Keratinocyte (primary cell): ENCODE measurements around the gene UBE4B. TPM values are rescaled to one million over a fixed set of nuclear protein-coding genes. Genes with fewer than 3 reads are reported as not detected.
"Not testable (repeated sequence)": the region's sequence is repeated elsewhere in the genome, so short reads cannot be mapped to it uniquely, and the experiment has no call there.

Source experiments
- DNase-seq: peaks from one replicate; pipeline ENCODE4 v3.0.0-alpha.2; 2011; ENCODE audit warnings: low read depth, missing footprints, low spot score
- FAIRE-seq: peaks from 2 replicates; lab custom pipeline; 2011; peaks lifted over from hg19 to GRCh38; lab: Jason Lieb, UNC
- H2AFZ ChIP-seq: 2 replicates; pipeline ENCODE4 v1.6.0; 2012; ENCODE audit warnings: low read length, control low read depth, inconsistent platforms; ENCODE audit not compliant: control insufficient read depth
- H3K27ac ChIP-seq: 2 replicates; pipeline ENCODE4 v1.5.1; 2011; ENCODE audit warnings: low read length; ENCODE audit not compliant: control insufficient read depth, insufficient read depth
- H3K27me3 ChIP-seq: 3 replicates; pipeline ENCODE4 v1.6.0; 2011; ENCODE audit warnings: low read length; ENCODE audit not compliant: control insufficient read depth, insufficient read depth; ENCODE audit errors: extremely low read depth
- H3K36me3 ChIP-seq, 2 experiments: 2 replicates in 1 of 2; 3 replicates in 1 of 2; pipeline ENCODE4 v1.5.1; 2011; ENCODE audit warnings: low read length in 2 of 2, mild to moderate bottlenecking in 1 of 2; ENCODE audit not compliant: control insufficient read depth in 2 of 2, insufficient read depth in 2 of 2; ENCODE audit errors: extremely low read depth in 1 of 2
- H3K4me1 ChIP-seq: 3 replicates; pipeline ENCODE4 v1.5.1; 2011; ENCODE audit warnings: low read length; ENCODE audit not compliant: control insufficient read depth, insufficient read depth; ENCODE audit errors: extremely low read depth
- H3K4me2 ChIP-seq: 3 replicates; pipeline ENCODE4 v1.6.0; 2011; ENCODE audit warnings: low read depth, low read length; ENCODE audit not compliant: control insufficient read depth, insufficient read depth; ENCODE audit errors: extremely low read depth
- H3K4me3 ChIP-seq, 3 experiments: fragments of 200-600 bp in 1 of 3; sonication (generic) in 1 of 3; 2 replicates in 2 of 3; 3 replicates in 1 of 3; pipeline ENCODE4 v1.5.1; 2011 to 2016; ENCODE audit warnings: low read length in 3 of 3, mild to moderate bottlenecking in 3 of 3, control low read depth in 2 of 3, inconsistent platforms in 1 of 3, low read depth in 1 of 3, mixed read lengths in 1 of 3, mixed run types in 1 of 3, moderate library complexity in 1 of 3; ENCODE audit not compliant: control insufficient read depth in 2 of 3, insufficient read depth in 2 of 3; ENCODE audit errors: extremely low read depth in 1 of 3
- H3K79me2 ChIP-seq: 2 replicates; pipeline ENCODE4 v1.6.0; 2012; ENCODE audit warnings: low read length; ENCODE audit not compliant: control insufficient read depth, insufficient read depth
- H3K9ac ChIP-seq: 3 replicates; pipeline ENCODE4 v1.6.0; 2011; ENCODE audit warnings: low read length; ENCODE audit not compliant: control insufficient read depth, insufficient read depth; ENCODE audit errors: extremely low read depth
- H3K9me1 ChIP-seq: 3 replicates; pipeline ENCODE4 v1.6.0; 2011; ENCODE audit warnings: low read length; ENCODE audit not compliant: control insufficient read depth, insufficient read depth; ENCODE audit errors: extremely low read depth
- H3K9me3 ChIP-seq: 2 replicates; pipeline ENCODE4 v1.5.1; 2012; ENCODE audit warnings: low read depth, low read length; ENCODE audit not compliant: control insufficient read depth
- H4K20me1 ChIP-seq: 3 replicates; pipeline ENCODE4 v1.6.0; 2011; ENCODE audit warnings: low read length; ENCODE audit not compliant: control insufficient read depth, insufficient read depth; ENCODE audit errors: extremely low read depth
- CTCF ChIP-seq, 3 experiments: IDR thresholded peaks in 1 of 3; conservative IDR thresholded peaks in 1 of 3; optimal IDR thresholded peaks in 1 of 3; 2 replicates in 2 of 3; 3 replicates in 1 of 3; pipeline versions ENCODE3 to v1.5.1; 2011; ENCODE audit warnings: low read length in 3 of 3, mild to moderate bottlenecking in 3 of 3, moderate library complexity in 2 of 3, control low read depth in 1 of 3, inconsistent platforms in 1 of 3; ENCODE audit not compliant: insufficient read depth in 2 of 3; ENCODE audit errors: extremely low read depth in 1 of 3
- EZH2 ChIP-seq: IDR thresholded peaks from one replicate; pipeline ENCODE4 v1.6.1; 2012; ENCODE audit warnings: inconsistent platforms, mild to moderate bottlenecking, low read length, moderate library complexity
- dilution Hi-C: fragments of 300-500 bp; cut with MboI; formaldehyde crosslinking; loops from one replicate; pipeline ENCODE4 v1.7.0; 2020; ENCODE audit warnings: low sequenced_read_pairs; ENCODE audit not compliant: extremely low pct_ligation_motif_present
- polyA plus RNA-seq, 5 experiments: library from polyadenylated mRNA; depleted of rRNA in 3 of 5; stranded (reverse) in 3 of 5; stranded (forward) in 1 of 5; unstranded in 1 of 5; fragments of >200 nt; gene quantifications; 1 replicate in 1 of 5; 2 replicates in 3 of 5; 3 replicates in 1 of 5; pipeline versions ENCODE4 v1.2.1 to v1.2.3, GENCODE V29; 2011 to 2012; ENCODE audit warnings: missing spikeins in 2 of 5, low read depth in 1 of 5, low replicate concordance in 1 of 5

UBE4B gene
- polyA plus RNA-seq, 1 donor (not counting 4 experiments of a cell fraction or from before 2014, with no cell fraction given): 14.3 TPM

GRCh38 chr1:10217748-10218441 lies 185.1 kb downstream of the UBE4B start:
- Histone ChIP-seq H3K9me3 (no peaks in the 10 kb centered on the region), H3K36me3 (no peaks in the 10 kb centered on the region), H3K4me1 (no peaks in the 10 kb centered on the region), H3K79me2 (peaks cover 78% of the 10 kb centered on the region), H3K9me1 (peaks cover 2% of the 10 kb centered on the region), H3K27me3 (no peaks in the 10 kb centered on the region), H3K27ac (no peak overlapping the region), H3K4me2 (no peak overlapping the region), H3K4me3 (no peak overlapping the region), H2AFZ (no peak overlapping the region), H3K9ac (no peak overlapping the region), H4K20me1 (peaks cover 5% of the 10 kb centered on the region)
- dilution Hi-C loops: no loop called here
- TF ChIP-seq EZH2 (no peak), CTCF (optimal IDR thresholded peaks at IDR 0.05 in 1 of 3, IDR thresholded peaks at IDR 0.05 in 1 of 3, conservative IDR thresholded peaks at IDR 0.05 in 1 of 3; ENCODE audit: extremely low read depth in 1 of 3, insufficient read depth in 2 of 3, low read length in 3 of 3) (no peak)
- DNase-seq (no peak), FAIRE-seq (no peak)

GRCh38 chr1:10220200-10220599 lies 187.4 kb downstream of the UBE4B start:
- peaks cover 85% of the 10 kb centered on the region for H3K79me2 ChIP-seq
- no peak for FAIRE-seq
- H3K9me3 ChIP-seq: no peaks in the 10 kb centered on the region
- dilution Hi-C loops: no loop called here
- H3K4me2 ChIP-seq: no peak overlapping the region
- H3K4me1 ChIP-seq: no peaks in the 10 kb centered on the region
- no peak overlapping the region for H3K27ac ChIP-seq
- no peak overlapping the region for H3K4me3 ChIP-seq
- no peak overlapping the region for H2AFZ ChIP-seq
- H3K27me3 ChIP-seq: no peaks in the 10 kb centered on the region
- peaks cover 5% of the 10 kb centered on the region for H4K20me1 ChIP-seq
- H3K9ac ChIP-seq: no peak overlapping the region
- no peak for TF ChIP-seq CTCF (optimal IDR thresholded peaks at IDR 0.05 in 1 of 3, IDR thresholded peaks at IDR 0.05 in 1 of 3, conservative IDR thresholded peaks at IDR 0.05 in 1 of 3; ENCODE audit: extremely low read depth in 1 of 3, insufficient read depth in 2 of 3, low read length in 3 of 3)
- no peak for TF ChIP-seq EZH2
- H3K9me1 ChIP-seq: no peaks in the 10 kb centered on the region
- DNase-seq: no peak
- H3K36me3 ChIP-seq: no peaks in the 10 kb centered on the region

- DNase-seq, H3K9ac ChIP-seq, H4K20me1 ChIP-seq, H3K27ac ChIP-seq, H3K36me3 ChIP-seq, H3K27me3 ChIP-seq, H3K4me2 ChIP-seq, H3K9me1 ChIP-seq, H3K4me3 ChIP-seq, dilution Hi-C loops, FAIRE-seq, H3K4me1 ChIP-seq, H2AFZ ChIP-seq, H3K9me3 ChIP-seq: not testable (repeated sequence)
- peaks cover 84% of the 10 kb centered on the region for H3K79me2 ChIP-seq
These were observed 187.9 kb downstream of the UBE4B start for GRCh38 chr1:10220657-10221056.
